ENCODE measurements around the gene DDX42. TPM values are rescaled to one million over a fixed set of nuclear protein-coding genes. Genes with fewer than 3 reads are reported as not detected.

DDX42 gene
- total and polyA plus RNA-seq, 9 of the 15 experiments (the other 6 are each of a cell fraction or from before 2014, with no cell fraction given): 16.5 to 149 (median 87.6) TPM

- TF ChIP-seq ZBTB9 (CRISPR knock-in tag; IDR thresholded peaks at IDR 0.05) (peak; percentile 69), HES1 (IDR thresholded peaks at IDR 0.05; ENCODE audit: low read depth) (peak; percentile 75), ZNF324 (CRISPR knock-in tag; IDR thresholded peaks at IDR 0.05) (no peak), ZNF41 (CRISPR knock-in tag; conservative IDR thresholded peaks at IDR 0.05) (0 out of 2 replicates have a peak, but pooled peaks have one; percentile 56), HSF4 (CRISPR knock-in tag; IDR thresholded peaks at IDR 0.05; ENCODE audit: borderline replicate concordance) (peak; percentile 66; the same call in 1 of the 2 replicates), PTBP1 (IDR thresholded peaks at IDR 0.05; ENCODE audit: low read depth, low read length) (peak; percentile 68; the same call in 1 of the 2 replicates), NCOA6 (IDR thresholded peaks at IDR 0.05) (no peak), HIVEP1 (CRISPR knock-in tag; IDR thresholded peaks at IDR 0.05) (peak; percentile 85), SMAD4 (CRISPR knock-in tag; conservative IDR thresholded peaks at IDR 0.05) (peak; percentile 91), ZBTB17 (CRISPR knock-in tag; IDR thresholded peaks at IDR 0.05) (peak; percentile 49; the same call in 1 of the 2 replicates), EWSR1 (IDR thresholded peaks at IDR 0.05; ENCODE audit: borderline replicate concordance, low read depth, partially characterized antibody) (no peak), MGA (IDR thresholded peaks at IDR 0.05) (peak; percentile 100), TCF3 (CRISPR knock-in tag; IDR thresholded peaks at IDR 0.05) (peak; percentile 20; the same call in 1 of the 2 replicates), MTA3 (IDR thresholded peaks at IDR 0.05; ENCODE audit: borderline replicate concordance) (peak; percentile 72; the same call in 1 of the 2 replicates)
These were observed 75.1 kb downstream of the DDX42 start (continued) for GRCh38 chr17:63848834-63849689.
